GM11168 (cell line): ENCODE measurements around the gene TCFL5.

Source experiments
- in situ Hi-C: fragments of 300-500 bp; cut with MboI; formaldehyde crosslinking; loops from one replicate; pipeline ENCODE4 v1.12.0; 2022; ENCODE audit warnings: low sequenced_read_pairs; ENCODE audit not compliant: unreplicated experiment

Gene TCFL5

GRCh38 chr20:62897666-62898065 is 36.0 kb upstream of the TCFL5 start:
- in situ Hi-C loops: no loop called here

GRCh38 chr20:62896526-62896925 is 34.9 kb upstream of the TCFL5 start:
- in situ Hi-C loops: no loop called here

GRCh38 chr20:62895539-62895938 is 33.9 kb upstream of the TCFL5 start:
- in situ Hi-C loops: no loop called here

GRCh38 chr20:62894261-62894660 is 32.6 kb upstream of the TCFL5 start:
- in situ Hi-C loops: no loop called here

- in situ Hi-C loops: no loop called here
Observed at GRCh38 chr20:62893700-62894099, 32.1 kb upstream of the TCFL5 start.

- in situ Hi-C loops: no loop called here
Observed at GRCh38 chr20:62892348-62893304, 31.0 kb upstream of the TCFL5 start.

- in situ Hi-C loops: no loop called here
Observed at GRCh38 chr20:62891111-62891510, 29.5 kb upstream of the TCFL5 start.

GRCh38 chr20:62890444-62890843 is 28.8 kb upstream of the TCFL5 start:
- in situ Hi-C loops: no loop called here

GRCh38 chr20:62889871-62890270 is 28.2 kb upstream of the TCFL5 start:
- in situ Hi-C loops: no loop called here

GRCh38 chr20:62889411-62889810 is 27.8 kb upstream of the TCFL5 start:
- in situ Hi-C loops: no loop called here

GRCh38 chr20:62888910-62889309 is 27.3 kb upstream of the TCFL5 start:
- in situ Hi-C loops: no loop called here

GRCh38 chr20:62888406-62888805 is 26.8 kb upstream of the TCFL5 start:
- in situ Hi-C loops: no loop called here

- in situ Hi-C loops: no loop called here
Observed at GRCh38 chr20:62887860-62888239, 26.2 kb upstream of the TCFL5 start.

- in situ Hi-C loops: no loop called here
Observed at GRCh38 chr20:62887152-62887859, 25.7 kb upstream of the TCFL5 start.

- in situ Hi-C loops: no loop called here
Observed at GRCh38 chr20:62886709-62887058, 25.1 kb upstream of the TCFL5 start.

- in situ Hi-C loops: no loop called here
Observed at GRCh38 chr20:62885896-62886708, 24.5 kb upstream of the TCFL5 start.

- in situ Hi-C loops: no loop called here
Observed at GRCh38 chr20:62885046-62885895, 23.6 kb upstream of the TCFL5 start.

GRCh38 chr20:62884556-62884955 is 22.9 kb upstream of the TCFL5 start:
- in situ Hi-C loops: no loop called here

GRCh38 chr20:62882426-62882825 is 20.8 kb upstream of the TCFL5 start:
- in situ Hi-C loops: no loop called here
